ENCODE measurements around the gene FOXL2NB.

DNA sequence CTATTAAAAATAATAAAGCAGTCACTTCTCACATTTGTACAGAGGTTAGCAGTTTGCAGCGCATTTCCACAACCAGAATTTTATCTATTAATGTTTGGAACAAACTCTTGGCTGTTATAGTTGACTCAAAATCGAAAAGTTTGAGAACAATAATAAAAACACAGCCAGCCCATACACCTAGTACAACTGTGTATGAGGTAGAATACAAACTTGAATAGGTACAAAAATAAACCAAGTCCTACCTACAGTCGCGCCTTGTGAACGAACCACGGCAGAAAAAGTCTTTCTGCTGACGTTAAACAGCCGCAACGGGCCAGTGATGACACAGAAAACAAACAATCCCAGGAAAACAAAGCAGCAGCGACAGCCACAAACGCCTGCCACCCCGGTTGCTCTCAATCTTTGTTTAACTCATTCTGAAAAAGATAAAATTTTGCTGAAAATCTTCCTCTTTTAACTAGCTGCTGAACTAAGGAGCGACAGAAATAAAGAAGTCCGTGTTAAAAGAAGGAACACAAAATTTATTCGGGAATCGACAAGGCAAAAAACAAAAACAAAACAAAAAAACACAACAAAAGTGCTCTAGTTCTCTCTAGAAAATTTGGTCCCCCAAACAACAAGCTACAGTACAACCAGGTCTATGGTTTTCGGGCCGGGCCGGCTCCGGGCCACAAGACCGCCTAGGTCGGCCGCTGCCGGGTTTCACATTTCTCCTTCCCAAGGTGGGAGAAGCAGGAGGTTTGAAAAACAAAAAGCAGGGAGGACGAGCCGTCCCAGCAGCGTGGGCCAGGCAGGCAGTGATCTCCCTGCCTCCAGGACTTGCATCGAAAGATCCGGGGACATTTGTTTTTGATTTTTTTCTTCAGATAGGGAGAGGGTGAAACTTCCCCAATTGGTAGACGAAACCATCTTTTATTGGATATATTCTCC lies 3.0 kb upstream of the FOXL2NB start:
- TF ChIP-seq EP300 (IDR thresholded peaks at IDR 0.05) (no peak), POLR2A (IDR thresholded peaks at IDR 0.05) (no peak), POLR2AphosphoS5 (IDR thresholded peaks at IDR 0.05) (no peak)
- TF ChIP-seq, protein P1, sequence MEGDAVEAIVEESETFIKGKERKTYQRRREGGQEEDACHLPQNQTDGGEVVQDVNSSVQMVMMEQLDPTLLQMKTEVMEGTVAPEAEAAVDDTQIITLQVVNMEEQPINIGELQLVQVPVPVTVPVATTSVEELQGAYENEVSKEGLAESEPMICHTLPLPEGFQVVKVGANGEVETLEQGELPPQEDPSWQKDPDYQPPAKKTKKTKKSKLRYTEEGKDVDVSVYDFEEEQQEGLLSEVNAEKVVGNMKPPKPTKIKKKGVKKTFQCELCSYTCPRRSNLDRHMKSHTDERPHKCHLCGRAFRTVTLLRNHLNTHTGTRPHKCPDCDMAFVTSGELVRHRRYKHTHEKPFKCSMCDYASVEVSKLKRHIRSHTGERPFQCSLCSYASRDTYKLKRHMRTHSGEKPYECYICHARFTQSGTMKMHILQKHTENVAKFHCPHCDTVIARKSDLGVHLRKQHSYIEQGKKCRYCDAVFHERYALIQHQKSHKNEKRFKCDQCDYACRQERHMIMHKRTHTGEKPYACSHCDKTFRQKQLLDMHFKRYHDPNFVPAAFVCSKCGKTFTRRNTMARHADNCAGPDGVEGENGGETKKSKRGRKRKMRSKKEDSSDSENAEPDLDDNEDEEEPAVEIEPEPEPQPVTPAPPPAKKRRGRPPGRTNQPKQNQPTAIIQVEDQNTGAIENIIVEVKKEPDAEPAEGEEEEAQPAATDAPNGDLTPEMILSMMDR (IDR thresholded peaks at IDR 0.05) = no peak

Data from upper lobe of left lung (tissue), 4 donors.